Gastroesophageal sphincter (tissue), 4 donors: ENCODE results near the gene XYLT1. TPM values are rescaled to one million over a fixed set of nuclear protein-coding genes. Genes with fewer than 3 reads are reported as not detected.

Source experiments
- ATAC-seq: fragments of 150-250 bp; one replicate; pipeline ENCODE4 v1.9.1; 2016; ENCODE audit warnings: mild to moderate bottlenecking, moderate library complexity
- H3K27ac ChIP-seq, 4 donors: fragments of 200-600 bp; sonication (generic) in 3 of 4; 1 replicate in 3 of 4; 2 replicates in 1 of 4; pipeline ENCODE4 v1.5.1; 2016 to 2019
- H3K27me3 ChIP-seq: fragments of 200-600 bp; sonication (generic); one replicate; pipeline ENCODE4 v1.5.1; 2019
- H3K36me3 ChIP-seq, 2 donors: fragments of 200-600 bp; sonication (generic); one replicate each; pipeline ENCODE4 v1.5.1; 2019; ENCODE audit warnings: control low read depth in 1 of 2
- H3K4me1 ChIP-seq, 3 donors: fragments of 200-600 bp; sonication (generic); 1 replicate in 2 of 3; 2 replicates in 1 of 3; pipeline ENCODE4 v1.5.1; 2016 to 2019; ENCODE audit warnings: control low read depth in 2 of 3
- H3K4me3 ChIP-seq, 2 donors: fragments of 200-600 bp; sonication (generic); one replicate each; pipeline ENCODE4 v1.5.1; 2019; ENCODE audit warnings: mild to moderate bottlenecking in 1 of 2, moderate library complexity in 1 of 2
- H3K9me3 ChIP-seq, 3 donors: fragments of 200-600 bp; sonication (generic); one replicate each; pipeline ENCODE4 v1.5.1; 2017 to 2019; ENCODE audit warnings: control low read depth in 2 of 3
- EP300 ChIP-seq: sonication (generic); formaldehyde crosslinking; IDR thresholded peaks from one replicate; pipeline ENCODE4 v1.6.1; 2017; ENCODE audit warnings: antibody characterized with exemption, mild to moderate bottlenecking
- POLR2A ChIP-seq, 2 donors: fragments of 450-650 bp; IDR thresholded peaks; one replicate each; pipeline ENCODE4 v1.6.1; 2017; ENCODE audit warnings: antibody characterized with exemption in 2 of 2, mild to moderate bottlenecking in 2 of 2, moderate library complexity in 1 of 2
- POLR2AphosphoS5 ChIP-seq: sonication (generic); formaldehyde crosslinking; IDR thresholded peaks from one replicate; pipeline ENCODE4 v1.6.1; 2017; ENCODE audit warnings: antibody characterized with exemption
- WGBS, 2 donors: methylation state at CpG; one replicate each; pipeline ENCODE4 v1.1.5; 2018; ENCODE audit warnings: low coverage in 1 of 2; 5-methylcytosine and 5-hydroxymethylcytosine counted together
- total RNA-seq, 4 donors: library from RNA; depleted of rRNA; stranded (reverse); fragments of >200 nt; gene quantifications; one replicate each; pipeline ENCODE4 v1.1.0, GENCODE V29; 2016
- TF ChIP-seq, protein P1 (sequence below), 4 experiments: fragments of 200-600 bp in 2 of 4; fragments of 450-650 bp in 2 of 4; sonication (generic) in 1 of 4; IDR thresholded peaks; one replicate each; pipeline ENCODE4 v1.5.1; 2017 to 2019; ENCODE audit warnings: antibody characterized with exemption in 4 of 4, mild to moderate bottlenecking in 2 of 4, moderate library complexity in 2 of 4

XYLT1 gene
- total RNA-seq, 4 donors from 2014 or later: 19.1 to 51.6 (median 23.7) TPM

DNA sequence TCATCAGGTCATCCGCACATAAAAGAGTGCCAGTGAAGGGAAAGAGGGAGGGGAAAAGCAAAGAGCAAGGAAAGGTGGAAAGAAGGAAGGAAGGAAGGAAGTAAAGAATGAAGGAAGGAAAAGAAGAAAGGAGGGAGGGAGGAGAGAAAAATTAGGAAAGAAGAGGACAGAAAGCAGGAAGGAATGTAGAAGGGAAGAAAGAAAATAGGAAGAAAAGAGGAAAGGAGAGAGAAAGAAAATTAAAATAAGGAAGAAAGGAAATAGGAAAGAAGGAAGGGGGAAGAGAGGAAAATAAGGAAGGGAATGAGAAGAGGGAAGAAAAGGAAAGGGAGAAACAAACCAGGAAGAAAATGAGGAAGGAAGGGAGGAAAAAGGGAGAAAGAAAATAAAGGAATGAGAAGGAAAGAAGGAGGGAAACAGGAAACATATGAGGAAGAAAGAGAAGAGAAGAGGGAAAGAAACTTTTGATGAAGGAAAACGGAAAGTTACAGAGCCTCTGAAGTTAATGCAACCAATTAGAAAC, 212.6 kb downstream of the XYLT1 start:
- H3K4me1 ChIP-seq: peaks cover 0 to 8% (median 0%) of the 10 kb centered on the region in 3 donors
- no peak for ATAC-seq
- H3K4me3 ChIP-seq: no peak overlapping the region
- TF ChIP-seq POLR2A (IDR thresholded peaks at IDR 0.05): no peak
- TF ChIP-seq POLR2AphosphoS5: no peak
- TF ChIP-seq, protein P1, sequence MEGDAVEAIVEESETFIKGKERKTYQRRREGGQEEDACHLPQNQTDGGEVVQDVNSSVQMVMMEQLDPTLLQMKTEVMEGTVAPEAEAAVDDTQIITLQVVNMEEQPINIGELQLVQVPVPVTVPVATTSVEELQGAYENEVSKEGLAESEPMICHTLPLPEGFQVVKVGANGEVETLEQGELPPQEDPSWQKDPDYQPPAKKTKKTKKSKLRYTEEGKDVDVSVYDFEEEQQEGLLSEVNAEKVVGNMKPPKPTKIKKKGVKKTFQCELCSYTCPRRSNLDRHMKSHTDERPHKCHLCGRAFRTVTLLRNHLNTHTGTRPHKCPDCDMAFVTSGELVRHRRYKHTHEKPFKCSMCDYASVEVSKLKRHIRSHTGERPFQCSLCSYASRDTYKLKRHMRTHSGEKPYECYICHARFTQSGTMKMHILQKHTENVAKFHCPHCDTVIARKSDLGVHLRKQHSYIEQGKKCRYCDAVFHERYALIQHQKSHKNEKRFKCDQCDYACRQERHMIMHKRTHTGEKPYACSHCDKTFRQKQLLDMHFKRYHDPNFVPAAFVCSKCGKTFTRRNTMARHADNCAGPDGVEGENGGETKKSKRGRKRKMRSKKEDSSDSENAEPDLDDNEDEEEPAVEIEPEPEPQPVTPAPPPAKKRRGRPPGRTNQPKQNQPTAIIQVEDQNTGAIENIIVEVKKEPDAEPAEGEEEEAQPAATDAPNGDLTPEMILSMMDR (IDR thresholded peaks at IDR 0.05): no peak
- TF ChIP-seq EP300: no peak
- no peaks in the 10 kb centered on the region for H3K9me3 ChIP-seq
- no peak overlapping the region for H3K27ac ChIP-seq
- peaks cover 0 to 18% of the 10 kb centered on the region in 2 donors for H3K36me3 ChIP-seq
- 93% methylated on average over 1 to 2 of the region's 2 CpGs for WGBS, 2 donors
- no peaks in the 10 kb centered on the region for H3K27me3 ChIP-seq

GRCh38 chr16:17257426-17258023, 213.2 kb downstream of the XYLT1 start:
- no peak overlapping the region for H3K27ac ChIP-seq

GRCh38 chr16:17252701-17253100, 218.1 kb downstream of the XYLT1 start:
- Histone ChIP-seq H3K9me3 (no peaks in the 10 kb centered on the region), H3K4me3 (no peak overlapping the region), H3K36me3 (peaks cover 0 to 7% of the 10 kb centered on the region in 2 donors), H3K4me1 (no peaks in the 10 kb centered on the region), H3K27ac (no peak overlapping the region), H3K27me3 (no peaks in the 10 kb centered on the region)
- TF ChIP-seq POLR2A (IDR thresholded peaks at IDR 0.05) (no peak), POLR2AphosphoS5 (no peak), EP300 (no peak)
- TF ChIP-seq, protein P1 (IDR thresholded peaks at IDR 0.05): no peak
- ATAC-seq: no peak
- 80 to 92% methylated on average over 3 of the region's 3 CpGs for WGBS, 2 donors

More at GRCh38 chr16:17257426-17258023, 213.2 kb downstream of the XYLT1 start:
- Histone ChIP-seq H3K4me3 (no peak overlapping the region), H3K36me3 (peaks cover 0 to 18% of the 10 kb centered on the region in 2 donors), H3K27me3 (no peaks in the 10 kb centered on the region), H3K9me3 (no peaks in the 10 kb centered on the region), H3K4me1 (peaks cover 0 to 8% (median 0%) of the 10 kb centered on the region in 3 donors)
- no peak for ATAC-seq
- no peak for TF ChIP-seq POLR2A (IDR thresholded peaks at IDR 0.05)
- no peak for TF ChIP-seq EP300
- TF ChIP-seq, protein P1 (IDR thresholded peaks at IDR 0.05): no peak
- no peak for TF ChIP-seq POLR2AphosphoS5
- 92 to 100% methylated on average over 6 of the region's 13 CpGs for WGBS, 2 donors

GRCh38 chr16:17252064-17252463, 218.7 kb downstream of the XYLT1 start:
- H3K9me3 ChIP-seq: no peaks in the 10 kb centered on the region
- TF ChIP-seq POLR2A (IDR thresholded peaks at IDR 0.05) (no peak), EP300 (no peak), POLR2AphosphoS5 (no peak)
- TF ChIP-seq, protein P1 (IDR thresholded peaks at IDR 0.05): no peak

DNA sequence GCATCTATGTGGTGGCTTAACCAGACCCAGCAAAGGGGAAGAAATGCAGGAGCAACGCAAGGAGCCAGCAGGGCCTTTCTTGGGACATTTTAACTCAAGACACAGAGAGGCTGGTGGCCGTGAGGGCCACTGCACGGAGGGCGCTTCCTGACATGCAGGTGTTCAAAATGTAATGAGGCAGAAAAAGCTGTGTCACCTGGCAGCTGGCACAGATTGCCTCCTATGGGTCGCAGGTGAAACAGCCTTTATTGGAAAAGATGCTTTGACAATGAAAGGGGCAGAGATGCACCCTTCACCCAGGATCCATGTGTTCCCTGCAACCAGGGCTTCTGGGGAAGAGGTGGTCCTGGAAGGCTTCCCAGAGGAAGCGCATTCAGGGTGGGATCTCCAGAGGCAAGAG, 219.3 kb downstream of the XYLT1 start:
- no peak for ATAC-seq
- no peak for TF ChIP-seq POLR2AphosphoS5
- TF ChIP-seq POLR2A (IDR thresholded peaks at IDR 0.05): no peak
- no peak for TF ChIP-seq EP300
- TF ChIP-seq, protein P1 (IDR thresholded peaks at IDR 0.05): no peak
- H3K27me3 ChIP-seq: no peaks in the 10 kb centered on the region
- H3K4me1 ChIP-seq: no peaks in the 10 kb centered on the region
- no peak overlapping the region for H3K4me3 ChIP-seq
- 94 to 100% methylated on average over 1 to 5 of the region's 6 CpGs for WGBS, 2 donors
- H3K9me3 ChIP-seq: no peaks in the 10 kb centered on the region
- no peaks in the 10 kb centered on the region for H3K36me3 ChIP-seq
- H3K27ac ChIP-seq: no peak overlapping the region

More at GRCh38 chr16:17252064-17252463, 218.7 kb downstream of the XYLT1 start:
- 90 to 92% methylated on average over 6 to 7 of the region's 7 CpGs for WGBS, 2 donors
- Histone ChIP-seq H3K36me3 (peaks cover 0 to 5% of the 10 kb centered on the region in 2 donors), H3K4me1 (no peaks in the 10 kb centered on the region), H3K27me3 (no peaks in the 10 kb centered on the region), H3K27ac (no peak overlapping the region), H3K4me3 (no peak overlapping the region)
- no peak for ATAC-seq
